K562 (cell line): ENCODE results near the gene PHKG1. TPM values are rescaled to one million over a fixed set of nuclear protein-coding genes. Genes with fewer than 3 reads are reported as not detected.

Experiments
- ATAC-seq: fragments of 200-7000 bp; cut with Tn5 transposase; 3 replicates; pipeline ENCODE4 v1.9.1; 2020; ENCODE audit warnings: moderate library complexity
- BruUV-seq: library from RNA; stranded (reverse); fragments of 400-500 nt; replicated peaks from 2 replicates; lab custom pipeline; 2021; lab: Mats Ljungman, UMichigan
- CTCF ChIA-PET: fragments of 300-600 bp; formaldehyde crosslinking; extraction: SDS; loops from one replicate; lab custom pipeline; 2021; ENCODE audit warnings: low intra/inter-chr PET ratio; lab: Yijun Ruan, JAX
- POLR2A ChIA-PET: fragments of 300-600, 350-650 bp; sonication (Branson Sonifier 250); formaldehyde crosslinking; extraction: SDS; loops from one replicate; lab custom pipeline; 2021; ENCODE audit warnings: antibody characterized with exemption, inconsistent platforms; lab: Yijun Ruan, JAX
- DNase-seq, 4 experiments: peaks; one replicate each; pipeline versions ENCODE4 v3.0.0 to v3.0.0-alpha.2; 2011 to 2018; ENCODE audit warnings: low spot score in 3 of 4, mixed read lengths in 3 of 4; ENCODE audit errors: extremely low read depth in 1 of 4
- FAIRE-seq: peaks from 2 replicates; lab custom pipeline; 2011; peaks lifted over from hg19 to GRCh38; lab: Jason Lieb, UNC
- H2AFZ ChIP-seq: 2 replicates; pipeline ENCODE4 v1.6.0; 2011; ENCODE audit warnings: low read depth, low read length, control low read depth, inconsistent platforms
- H3K27ac ChIP-seq: fragments of 200-600 bp; 3 replicates; pipeline ENCODE4 v1.8.0; 2011; ENCODE audit warnings: low read depth, mild to moderate bottlenecking, control low read depth, inconsistent platforms, low read length, moderate library complexity, mixed read lengths; ENCODE audit errors: extremely low read depth
- H3K27me3 ChIP-seq, 2 experiments: fragments of 300-600 bp in 1 of 2; 2 replicates in 1 of 2; 3 replicates in 1 of 2; pipeline versions ENCODE4 v1.6.0 to v1.8.0; 2011; ENCODE audit warnings: inconsistent platforms in 2 of 2, low read length in 2 of 2, mild to moderate bottlenecking in 1 of 2, mixed read lengths in 1 of 2, moderate library complexity in 1 of 2; ENCODE audit not compliant: control insufficient read depth in 2 of 2, insufficient read depth in 2 of 2
- H3K36me3 ChIP-seq: fragments of 300-600 bp; 3 replicates; pipeline ENCODE4 v1.8.0; 2011; ENCODE audit warnings: mild to moderate bottlenecking, low read length, inconsistent platforms; ENCODE audit not compliant: control insufficient read depth, insufficient read depth
- H3K4me1 ChIP-seq, 2 experiments: fragments of 200-600 bp in 1 of 2; replicated peaks in 1 of 2; 2 replicates in 1 of 2; 3 replicates in 1 of 2; pipeline versions ENCODE4 v1.5.1 to v1.8.0; 2011; ENCODE audit warnings: inconsistent platforms in 2 of 2, low read length in 2 of 2, mild to moderate bottlenecking in 1 of 2, mixed read lengths in 1 of 2, moderate library complexity in 1 of 2; ENCODE audit not compliant: control insufficient read depth in 2 of 2, insufficient read depth in 2 of 2
- H3K4me2 ChIP-seq: 2 replicates; pipeline ENCODE4 v1.6.1; 2011; ENCODE audit warnings: low read length, control low read depth, inconsistent platforms, mixed read lengths; ENCODE audit not compliant: insufficient read depth
- H3K4me3 ChIP-seq: fragments of 200-600 bp; sonication (generic), shearing (Covaris generic); 2 replicates; pipeline ENCODE4 v1.5.1; 2016; ENCODE audit warnings: control low read depth, inconsistent platforms
- H3K79me2 ChIP-seq: fragments of 200-600 bp; 3 replicates; pipeline ENCODE4 v1.8.0; 2011; ENCODE audit warnings: low read length, inconsistent platforms; ENCODE audit not compliant: control insufficient read depth, insufficient read depth
- H3K9ac ChIP-seq, 2 experiments: 2 replicates each; pipeline versions ENCODE4 v1.6.0 to v1.6.1; 2011; ENCODE audit warnings: low read depth in 2 of 2, low read length in 2 of 2, control low read depth in 1 of 2, inconsistent platforms in 1 of 2, mild to moderate bottlenecking in 1 of 2, mixed read lengths in 1 of 2; ENCODE audit not compliant: insufficient read depth in 1 of 2
- H3K9me1 ChIP-seq: one replicate; pipeline ENCODE4 v1.6.0; 2011; ENCODE audit warnings: inconsistent platforms, mild to moderate bottlenecking, low read length, moderate library complexity; ENCODE audit not compliant: control insufficient read depth, insufficient read depth
- H3K9me3 ChIP-seq: replicated peaks from 2 replicates; pipeline ENCODE4 v1.5.1; 2011; ENCODE audit warnings: low read depth, low read length, inconsistent platforms; ENCODE audit not compliant: control insufficient read depth, insufficient read depth
- H4K20me1 ChIP-seq: replicated peaks from 2 replicates; pipeline ENCODE4 v1.6.1; 2011; ENCODE audit warnings: low read length, inconsistent platforms, mixed read lengths; ENCODE audit not compliant: control insufficient read depth, insufficient read depth
- CBX8 ChIP-seq: fragments of 200-600 bp; sonication (generic); IDR thresholded peaks from 2 replicates; pipeline ENCODE4 v1.6.1; 2012; ENCODE audit warnings: borderline replicate concordance, mixed run types, low read depth, mild to moderate bottlenecking, moderate library complexity, mixed read lengths, low read length, control low read depth, inconsistent platforms; ENCODE audit not compliant: poor library complexity, severe bottlenecking; ENCODE audit errors: extremely low read depth
- ETS2 ChIP-seq: IDR thresholded peaks from 2 replicates; pipeline ENCODE4 v1.6.1; 2016; ENCODE audit warnings: borderline replicate concordance, missing genetic modification characterization, mild to moderate bottlenecking, moderate library complexity, missing compliant biosample characterization; ENCODE audit not compliant: poor library complexity, severe bottlenecking
- EWSR1 ChIP-seq: fragments of 450-650 bp; IDR thresholded peaks from 2 replicates; pipeline ENCODE4 v1.6.1; 2018; ENCODE audit warnings: borderline replicate concordance, mild to moderate bottlenecking, low read depth, moderate library complexity; ENCODE audit not compliant: partially characterized antibody
- FOS ChIP-seq: IDR thresholded peaks from 3 replicates; pipeline ENCODE4 v1.6.1; 2011; ENCODE audit not compliant: insufficient read length; ENCODE audit errors: extremely low read depth
- FOXA3 ChIP-seq, 2 experiments: fragments of 450-650 bp in 1 of 2; sonication (generic) in 1 of 2; formaldehyde crosslinking; IDR thresholded peaks in 1 of 2; conservative IDR thresholded peaks in 1 of 2; 2 replicates each; pipeline versions ENCODE4 v1.4.0 to v1.8.0; 2020 to 2022; ENCODE audit warnings: mild to moderate bottlenecking in 2 of 2, missing genetic modification reagents in 1 of 2
- GATAD2A ChIP-seq: fragments of 450-650 bp; IDR thresholded peaks from 2 replicates; pipeline ENCODE4 v1.6.1; 2017
- KAT8 ChIP-seq: fragments of 450-650 bp; IDR thresholded peaks from 2 replicates; pipeline ENCODE4 v1.6.1; 2016; ENCODE audit warnings: low read depth, mild to moderate bottlenecking
- NBN ChIP-seq: fragments of 450-650 bp; IDR thresholded peaks from 2 replicates; pipeline ENCODE4 v1.6.1; 2016; ENCODE audit warnings: low read depth, mild to moderate bottlenecking
- PHB2 ChIP-seq: fragments of 450-650 bp; IDR thresholded peaks from 2 replicates; pipeline ENCODE4 v1.6.1; 2017; ENCODE audit warnings: low read depth
- PREB ChIP-seq: sonication (generic); formaldehyde crosslinking; IDR thresholded peaks from 2 replicates; pipeline ENCODE4 v1.8.1; 2023; ENCODE audit warnings: mild to moderate bottlenecking, missing genetic modification reagents
- TCF3 ChIP-seq: sonication (generic); formaldehyde crosslinking; IDR thresholded peaks from 2 replicates; pipeline ENCODE4 v1.4.0; 2020; ENCODE audit warnings: mild to moderate bottlenecking, missing genetic modification reagents
- ZNF280A ChIP-seq: fragments of 450-650 bp; IDR thresholded peaks from 2 replicates; pipeline ENCODE4 v1.6.1; 2018; ENCODE audit warnings: mild to moderate bottlenecking, low read depth; ENCODE audit not compliant: partially characterized antibody
- ZNF395 ChIP-seq: fragments of 200-800 bp; sonication (Bioruptor generic); IDR thresholded peaks from 2 replicates; pipeline ENCODE4 v1.6.1; 2017; ENCODE audit warnings: missing genetic modification characterization, missing compliant biosample characterization
- ZNF507 ChIP-seq: conservative IDR thresholded peaks from 2 replicates; pipeline ENCODE4 v1.6.1; 2017; ENCODE audit warnings: missing genetic modification characterization, missing compliant biosample characterization
- WGBS: fragments of 100-300 bp; shearing (Covaris generic); methylation state at CpG from one replicate; pipeline ENCODE4 v1.1.6; 2016; ENCODE audit warnings: low coverage, mixed read lengths; ENCODE audit not compliant: insufficient coverage; ENCODE audit errors: missing lambda C conversion rate; 5-methylcytosine and 5-hydroxymethylcytosine counted together
- in situ Hi-C: fragments of 300-500 bp; cut with MboI; formaldehyde crosslinking; loops from 4 replicates; pipeline ENCODE4 v1.15.0; 2018; ENCODE audit warnings: inconsistent platforms, mixed read lengths
- intact Hi-C: fragments of 100-400 bp; cut with micrococcal nuclease; formaldehyde crosslinking; loops from 2 replicates; pipeline ENCODE4 v1.14.2; 2022
- polyA plus RNA-seq, 8 experiments: library from polyadenylated mRNA; depleted of rRNA in 4 of 8; stranded (reverse) in 5 of 8; unstranded in 3 of 8; fragments of >200 nt; fragmentation: Nextera tagmentation in 2 of 8; fragmentation: Illumina TruSeq in 1 of 8; extraction: Ambion mirVana in 2 of 8; extraction: Trizol in 1 of 8; gene quantifications; 2 replicates each; pipeline versions ENCODE4 v1.2.1 to v1.2.3, GENCODE V29; 2011 to 2014; ENCODE audit warnings: inconsistent platforms in 1 of 8, missing spikeins in 1 of 8
- total RNA-seq, 7 experiments: library from RNA; depleted of rRNA in 6 of 7; stranded (reverse); fragments of >200 nt in 6 of 7; fragmentation: Illumina TruSeq in 2 of 7; extraction: Trizol in 2 of 7; gene quantifications; 2 replicates each; pipeline versions ENCODE4 v1.2.1 to v1.2.3, GENCODE V29; 2011 to 2021; ENCODE audit warnings: low replicate concordance in 1 of 7
- TF ChIP-seq, protein P1 (sequence below): fragments of 250-450 bp; sonication (Bioruptor Pico); IDR thresholded peaks from 2 replicates; pipeline ENCODE4 v1.4.0; 2020; ENCODE audit warnings: mild to moderate bottlenecking, moderate library complexity

The PHKG1 gene
- total and polyA plus RNA-seq, 9 of the 15 experiments (the other 6 are each of a cell fraction or from before 2014, with no cell fraction given) = 0.10 to 0.83 (median 0.46) TPM

- no TSS peak for BruUV-seq
- 44% methylated on average over 4 of the region's 5 CpGs for WGBS
- Histone ChIP-seq H3K4me2 (no peak overlapping the region), H3K36me3 (peaks cover 6% of the 10 kb centered on the region; the same call in 1 of the 3 replicates), H4K20me1 (no peaks in the 10 kb centered on the region), H3K27me3 (no peaks in the 10 kb centered on the region), H2AFZ (no peak overlapping the region), H3K9ac (peak overlapping the region in 1 of 2 experiments; percentile 28; a peak in 1 of 4 replicates), H3K9me1 (no peaks in the 10 kb centered on the region), H3K27ac (peak overlapping the region; percentile 49; the same call in 2 of the 3 replicates), H3K79me2 (peaks cover 31% of the 10 kb centered on the region), H3K4me1 (peaks cover 12 to 18% of the 10 kb centered on the region in 2 experiments; a peak in 4 of 5 replicates), H3K9me3 (no peaks in the 10 kb centered on the region), H3K4me3 (no peak overlapping the region)
- CTCF ChIA-PET = no interaction called here
- ATAC-seq = no peak
- no peak for DNase-seq
- POLR2A ChIA-PET = interaction anchor here (1.5 kb wide), 1 partner anchor 16 kb away, joined by 3 read pairs; no protein-coding TSS in a partner anchor
- in situ Hi-C loops (no loop called here), intact Hi-C loops (no loop called here)
- FAIRE-seq = no peak
- no peak for TF ChIP-seq FOS
- no peak for TF ChIP-seq KAT8
- no peak for TF ChIP-seq ETS2 (tag)
- no peak for TF ChIP-seq ZNF395
- no peak for TF ChIP-seq PHB2
- no peak for TF ChIP-seq ZNF280A
- TF ChIP-seq TCF3 (CRISPR knock-in tag) = no peak
- TF ChIP-seq, protein P1, sequence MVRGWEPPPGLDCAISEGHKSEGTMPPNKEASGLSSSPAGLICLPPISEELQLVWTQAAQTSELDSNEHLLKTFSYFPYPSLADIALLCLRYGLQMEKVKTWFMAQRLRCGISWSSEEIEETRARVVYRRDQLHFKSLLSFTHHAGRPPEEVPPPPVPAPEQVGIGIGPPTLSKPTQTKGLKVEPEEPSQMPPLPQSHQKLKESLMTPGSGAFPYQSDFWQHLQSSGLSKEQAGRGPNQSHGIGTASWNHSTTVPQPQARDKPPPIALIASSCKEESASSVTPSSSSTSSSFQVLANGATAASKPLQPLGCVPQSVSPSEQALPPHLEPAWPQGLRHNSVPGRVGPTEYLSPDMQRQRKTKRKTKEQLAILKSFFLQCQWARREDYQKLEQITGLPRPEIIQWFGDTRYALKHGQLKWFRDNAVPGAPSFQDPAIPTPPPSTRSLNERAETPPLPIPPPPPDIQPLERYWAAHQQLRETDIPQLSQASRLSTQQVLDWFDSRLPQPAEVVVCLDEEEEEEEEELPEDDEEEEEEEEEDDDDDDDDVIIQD (CRISPR knock-in tag) = no peak
- TF ChIP-seq FOXA3 (CRISPR knock-in tag; conservative IDR thresholded peaks at IDR 0.05 in 1 of 2, IDR thresholded peaks at IDR 0.05 in 1 of 2) = 0 out of 4 replicates have a peak, but pooled peaks of 1 of the 2 experiments have one; percentile 36
- no peak for TF ChIP-seq ZNF507 (tag)
- TF ChIP-seq GATAD2A = no peak
- no peak for TF ChIP-seq EWSR1
- TF ChIP-seq CBX8 = no peak
- TF ChIP-seq PREB (CRISPR knock-in tag) = no peak
- TF ChIP-seq NBN = no peak
Measured at GRCh38 chr7:56046721-56047445, 45.9 kb downstream of the PHKG1 start.
